GM19438 (cell line): ENCODE data around the gene PLEK.
"Not testable (repeated sequence)": the region's sequence is repeated elsewhere in the genome, so short reads cannot be mapped to it uniquely, and the experiment has no call there.

Experiments
- ATAC-seq: cut with Tn5 transposase; IDR thresholded peaks from one replicate; pipeline ENCODE4 v1.9.1; 2021; ENCODE audit warnings: low read depth; ENCODE audit not compliant: unreplicated experiment

PLEK gene

GRCh38 chr2:68438455-68439303 lies 73.6 kb downstream of the PLEK start:
- ATAC-seq, result no peak

DNA sequence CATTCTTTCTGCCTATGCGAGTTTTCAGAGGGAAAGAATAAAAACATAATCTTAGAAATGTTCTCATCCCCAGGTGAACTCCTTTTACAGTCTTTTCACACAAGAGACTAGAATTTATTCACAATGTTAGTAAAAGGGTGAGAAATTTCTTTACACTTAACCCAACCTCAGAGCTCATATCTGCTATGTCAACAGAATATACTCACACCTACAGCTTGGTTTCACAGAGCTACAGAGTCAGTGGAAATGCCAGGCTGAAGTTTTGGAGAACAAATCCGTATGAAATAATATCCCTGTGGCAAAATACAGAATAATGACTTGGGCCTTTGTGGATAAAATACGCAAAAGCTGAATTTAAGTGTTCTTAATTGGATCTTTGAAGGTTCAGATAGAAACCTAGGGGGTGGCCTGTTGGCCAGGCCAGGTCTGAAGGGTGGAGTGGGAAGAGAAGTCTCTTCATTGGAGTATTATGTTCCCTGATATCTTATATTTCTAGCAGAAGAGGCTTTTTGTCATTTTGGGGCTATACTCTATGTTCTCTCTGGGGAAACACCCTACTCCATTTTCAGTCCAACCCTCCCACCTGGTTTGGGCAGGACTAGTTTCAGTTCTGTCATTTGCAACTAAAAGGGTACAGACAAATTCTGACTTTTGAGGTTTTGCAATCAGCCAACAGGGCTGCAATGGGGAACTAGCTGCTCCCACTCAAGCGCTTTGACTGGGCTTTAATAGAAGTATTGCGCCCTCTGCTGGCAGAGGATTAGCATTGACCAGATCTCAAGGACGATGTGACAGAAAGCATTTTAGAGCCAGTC lies 76.3 kb downstream of the PLEK start:
- ATAC-seq, result peak; percentile 99

DNA sequence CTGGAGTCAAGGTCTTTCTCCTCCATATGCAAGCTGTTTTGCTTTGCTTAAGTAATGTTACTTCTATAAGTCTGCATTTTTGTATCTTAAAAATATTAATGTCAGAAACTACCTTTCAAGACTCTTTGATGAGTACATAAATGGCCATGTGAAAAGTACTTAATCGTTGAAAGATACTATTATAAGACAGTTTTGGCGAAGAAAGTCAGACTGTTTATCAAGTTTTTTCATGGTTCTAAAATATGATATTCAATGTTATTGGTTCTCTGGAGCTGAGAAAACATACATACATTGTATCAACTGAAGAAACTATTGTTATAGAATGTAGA lies 76.9 kb downstream of the PLEK start:
- ATAC-seq, result no peak

- not testable (repeated sequence) for ATAC-seq
Observed at GRCh38 chr2:68446425-68446824, 81.3 kb downstream of the PLEK start.
